Limb (tissue), 2 donors: ENCODE results near the gene DGKI.

ENCODE experiments used
- DNase-seq, 2 donors: peaks; one replicate each; pipeline ENCODE4 v3.0.0-alpha.2; 2016; ENCODE audit errors: extremely low spot score in 2 of 2

The DGKI gene

GRCh38 chr7:137846827-137847567 lies at the start of gene DGKI:
Gene DGKI (minus strand): TSS chr7:137846974.
- DNase-seq: peak in 1 of 2 donors; percentile 80

GRCh38 chr7:137895301-137896221 lies 48.8 kb upstream of the DGKI start:
- no peak for DNase-seq

- no peak for DNase-seq
Measured at GRCh38 chr7:137893143-137893742, 46.5 kb upstream of the DGKI start.

DNA sequence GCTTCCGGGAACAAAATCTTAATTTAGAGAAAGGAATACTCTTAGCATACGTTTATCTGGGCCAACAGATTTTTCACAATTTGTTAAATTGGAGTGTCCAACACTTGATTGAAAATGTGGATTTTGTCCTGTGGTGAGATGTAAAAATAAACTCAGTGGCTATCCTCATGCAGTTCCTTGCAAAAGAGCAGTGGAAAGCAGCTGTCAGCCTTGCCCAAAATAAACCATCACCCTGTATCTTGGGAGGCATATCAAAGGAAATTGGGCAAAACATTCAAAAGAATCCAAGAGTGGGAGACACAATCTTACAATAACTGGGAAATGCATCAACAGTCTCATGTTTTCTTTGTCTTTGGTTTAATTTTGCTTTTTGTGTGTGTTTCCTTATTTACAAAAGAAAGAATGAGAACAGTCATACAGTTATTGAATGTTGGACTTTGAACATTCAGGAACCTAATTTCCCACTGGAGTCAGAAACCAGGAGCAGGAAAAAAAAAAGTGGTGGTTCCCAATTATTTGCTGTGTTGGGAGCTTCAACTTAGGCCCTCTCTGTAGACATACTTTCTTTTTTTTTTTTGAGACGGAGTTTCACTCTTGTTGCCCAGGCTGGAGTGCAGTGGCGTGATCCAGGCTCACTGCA lies 44.4 kb upstream of the DGKI start:
- no peak for DNase-seq

DNA sequence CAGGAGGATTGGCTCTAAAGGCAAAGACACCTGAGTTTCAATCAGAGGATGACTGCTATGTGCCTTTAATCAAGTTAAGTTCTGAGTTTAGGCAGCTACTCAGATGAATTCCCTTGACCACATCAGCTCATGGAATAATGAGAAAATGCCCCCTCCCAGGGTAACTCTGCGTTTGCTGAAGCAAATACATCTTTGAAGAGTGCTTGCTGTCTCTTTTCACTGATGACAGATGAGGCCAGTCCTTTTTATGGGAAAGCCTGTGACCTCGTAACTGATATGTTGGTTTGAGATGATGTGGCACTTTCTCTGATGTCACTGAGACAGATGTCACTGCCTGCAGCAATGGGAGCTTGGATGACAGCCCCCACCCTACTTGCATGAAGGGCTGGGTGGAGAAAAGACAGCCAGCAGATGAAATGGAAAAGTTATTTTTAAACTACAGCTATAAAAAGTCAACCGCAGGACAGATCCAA lies 43.7 kb upstream of the DGKI start:
- DNase-seq: no peak

DNA sequence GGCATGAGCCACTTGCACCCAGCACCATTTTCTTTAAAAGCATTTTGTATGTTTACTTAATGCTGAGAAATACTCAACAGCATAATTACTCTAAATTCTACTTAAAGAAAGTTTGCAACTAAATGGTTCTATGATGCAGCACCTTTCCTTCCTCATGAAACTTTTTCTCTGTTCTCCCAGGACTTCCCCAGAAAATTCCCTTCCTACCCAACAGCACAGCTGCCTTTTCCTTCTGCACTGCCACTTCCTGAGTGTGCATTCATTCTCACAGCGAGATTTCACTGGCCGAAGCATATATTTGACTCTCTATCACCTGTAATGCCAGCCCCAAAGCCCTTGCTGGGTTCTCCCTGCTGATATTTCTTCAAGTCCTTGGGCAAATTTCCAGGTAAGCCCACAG lies 41.5 kb upstream of the DGKI start:
- DNase-seq: no peak

DNA sequence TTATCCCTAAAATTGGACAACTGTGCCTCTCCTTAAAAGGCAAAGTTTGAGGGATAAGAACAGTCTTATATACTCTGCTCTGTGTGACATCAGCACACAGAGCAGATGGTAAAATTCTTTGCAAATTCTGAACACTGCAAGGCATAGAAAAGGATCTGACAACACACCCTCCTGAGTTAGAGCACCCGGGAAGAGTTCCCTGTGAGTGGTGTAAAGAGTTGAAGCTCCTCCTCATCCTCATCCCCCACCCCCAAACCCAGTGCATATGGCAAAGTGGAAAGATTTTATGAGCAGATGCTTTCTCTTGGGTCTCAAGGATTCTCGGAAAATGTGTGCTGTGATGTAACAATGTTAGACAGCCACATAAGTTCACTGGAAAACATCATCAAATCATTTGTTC lies 40.0 kb upstream of the DGKI start:
- DNase-seq: peak in 1 of 2 donors; percentile 40

DNA sequence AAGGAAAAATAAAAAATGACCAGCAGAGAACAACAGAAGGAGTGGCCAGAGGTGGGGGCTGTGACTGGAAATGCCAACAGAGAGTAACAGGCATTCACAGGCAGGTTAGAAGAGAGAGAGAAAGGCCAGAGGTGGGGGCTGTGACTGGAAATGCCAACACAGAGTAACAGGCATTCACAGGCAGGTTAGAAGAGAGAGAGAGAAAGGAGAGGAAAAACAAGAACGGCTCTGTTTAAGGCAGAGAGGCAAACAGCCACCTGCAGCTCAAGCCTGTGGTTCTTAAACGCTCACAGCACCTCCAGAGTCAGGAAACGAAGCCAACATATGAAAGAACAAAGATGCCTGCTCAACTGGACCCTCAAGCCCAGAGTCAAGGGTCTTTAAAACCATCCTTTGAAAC lies 39.5 kb upstream of the DGKI start:
- DNase-seq: no peak

DNA sequence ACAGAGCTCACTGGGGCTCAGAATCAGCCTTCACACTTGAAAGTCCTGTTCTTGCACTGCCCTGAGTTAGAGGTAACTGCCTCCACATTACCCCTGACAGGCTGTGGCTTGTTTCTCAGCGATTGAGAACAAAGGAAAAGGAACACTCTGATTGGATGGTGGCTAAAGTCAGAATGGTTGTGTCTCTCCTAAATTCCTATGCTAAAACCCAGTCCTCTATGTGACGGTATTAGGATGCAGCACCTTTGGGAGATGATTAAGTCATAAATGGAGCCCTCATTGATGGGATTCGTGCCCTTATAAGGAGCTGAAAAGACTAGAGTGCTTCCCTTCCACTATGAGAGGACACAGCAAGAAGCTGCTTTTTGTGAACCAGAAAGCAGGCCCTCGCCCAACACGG lies 38.9 kb upstream of the DGKI start:
- no peak for DNase-seq

GRCh38 chr7:137882806-137883205 lies 36.0 kb upstream of the DGKI start:
- no peak for DNase-seq

- DNase-seq: no peak
Measured at GRCh38 chr7:137882261-137882668, 35.5 kb upstream of the DGKI start.

GRCh38 chr7:137881607-137882260 lies 35.0 kb upstream of the DGKI start:
- no peak for DNase-seq

- DNase-seq: no peak
Measured at GRCh38 chr7:137880432-137880831, 33.7 kb upstream of the DGKI start.

GRCh38 chr7:137879357-137880158 lies 32.8 kb upstream of the DGKI start:
- no peak for DNase-seq

GRCh38 chr7:137878333-137878961 lies 31.7 kb upstream of the DGKI start:
- peak; percentile 69 to 72 for DNase-seq

GRCh38 chr7:137877027-137877675 lies 30.4 kb upstream of the DGKI start:
- no peak for DNase-seq

DNA sequence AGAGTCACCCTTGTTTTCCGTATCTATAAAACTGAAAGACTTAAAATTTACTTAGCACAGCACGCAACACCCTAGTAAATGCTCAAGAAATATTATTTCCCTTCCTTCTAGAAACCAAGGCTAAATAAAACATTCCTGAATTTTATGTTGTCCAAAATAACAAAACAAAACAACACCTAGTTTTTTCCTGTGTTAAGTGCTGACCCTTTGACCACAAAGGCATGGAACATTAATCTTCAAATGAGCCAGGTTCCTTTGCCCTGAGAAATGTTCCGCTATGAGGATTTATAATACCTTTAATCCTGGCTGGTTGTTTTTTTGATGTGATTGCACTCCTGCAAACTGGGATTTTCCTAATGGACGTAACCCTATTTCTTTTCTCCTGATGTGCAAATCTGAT lies 29.0 kb upstream of the DGKI start:
- DNase-seq: no peak

DNA sequence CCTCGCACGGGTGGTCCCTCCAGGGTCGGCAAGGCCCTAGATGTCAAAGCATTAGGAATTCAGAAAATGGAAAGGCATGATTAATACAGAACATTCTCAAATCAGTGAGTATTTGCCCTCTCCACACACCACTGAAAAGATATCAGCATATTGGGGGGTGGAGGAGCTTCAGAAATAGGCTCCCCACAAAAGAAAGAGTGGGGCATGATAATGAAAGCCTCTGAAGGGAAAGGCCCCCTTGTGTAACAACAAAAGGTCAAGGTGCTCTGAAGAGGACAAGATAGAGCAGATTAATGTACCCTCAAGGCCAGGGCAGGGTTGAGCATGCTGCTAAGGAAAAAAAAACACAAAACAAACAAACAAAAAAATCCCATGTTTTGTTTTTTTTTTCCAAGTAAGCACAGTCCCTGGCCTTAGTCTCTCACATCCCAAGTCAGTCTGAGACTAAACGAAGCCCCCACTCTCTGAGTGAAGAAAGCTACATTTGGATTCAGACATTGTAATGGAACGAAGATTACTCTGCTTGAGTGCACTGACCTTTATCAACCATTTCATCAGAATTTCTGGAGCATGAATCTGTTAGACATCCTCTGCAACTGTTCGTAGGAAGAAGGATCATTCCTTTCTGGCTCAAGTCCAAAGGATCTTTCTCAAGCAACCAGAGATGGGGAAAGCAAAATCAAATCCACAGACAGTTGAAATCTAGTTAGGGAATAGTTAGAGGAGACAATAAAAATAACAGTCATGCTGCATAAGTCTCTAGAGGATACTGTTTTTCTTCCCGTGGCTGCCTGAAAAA lies 27.4 kb upstream of the DGKI start:
- DNase-seq: peak in 1 of 2 donors; percentile 43
